GM21723 (cell line): ENCODE measurements around the gene CD109.
"Not testable (repeated sequence)": the region's sequence is repeated elsewhere in the genome, so short reads cannot be mapped to it uniquely, and the experiment has no call there.

Experiments used
- ATAC-seq: cut with Tn5 transposase; IDR thresholded peaks from one replicate; pipeline ENCODE4 v1.9.1; 2021; ENCODE audit warnings: mild to moderate bottlenecking, moderate library complexity; ENCODE audit not compliant: unreplicated experiment

Gene CD109

GRCh38 chr6:73695619-73696421 is at the start of gene CD109:
CD109 (plus strand) TSS chr6:73696203; CDS start chr6:73696216, 13 bp downstream.
- ATAC-seq: peak; percentile 49

GRCh38 chr6:73648166-73648565 is 47.8 kb upstream of the CD109 start:
- no peak for ATAC-seq

GRCh38 chr6:73649783-73650182 is 46.2 kb upstream of the CD109 start:
- no peak for ATAC-seq

- ATAC-seq: peak; percentile 53
Measured at GRCh38 chr6:73652637-73653570, 43.1 kb upstream of the CD109 start.

- peak; percentile 90 for ATAC-seq
Measured at GRCh38 chr6:73653571-73654424, 42.2 kb upstream of the CD109 start, which contains the start of gene SLC17A5. SLC17A5 (minus strand) TSS chr6:73653992; CDS start chr6:73653886, 106 bp downstream.

GRCh38 chr6:73655341-73655917 is 40.6 kb upstream of the CD109 start:
- ATAC-seq: no peak

GRCh38 chr6:73656531-73657145 is 39.4 kb upstream of the CD109 start:
- ATAC-seq: no peak

- no peak for ATAC-seq
Measured at GRCh38 chr6:73657201-73657600, 38.8 kb upstream of the CD109 start.

GRCh38 chr6:73664701-73665100 is 31.3 kb upstream of the CD109 start:
- no peak for ATAC-seq

GRCh38 chr6:73665686-73666319 is 30.2 kb upstream of the CD109 start:
- ATAC-seq: peak; percentile 72

GRCh38 chr6:73666393-73666792 is 29.6 kb upstream of the CD109 start:
- no peak for ATAC-seq

GRCh38 chr6:73667798-73668197 is 28.2 kb upstream of the CD109 start:
- ATAC-seq: no peak

GRCh38 chr6:73669005-73669404 is 27.0 kb upstream of the CD109 start:
- ATAC-seq: no peak

- no peak for ATAC-seq
Measured at GRCh38 chr6:73671911-73672685, 23.9 kb upstream of the CD109 start.

GRCh38 chr6:73675466-73676098 is 20.4 kb upstream of the CD109 start:
- ATAC-seq: peak; percentile 93

GRCh38 chr6:73679009-73679408 is 17.0 kb upstream of the CD109 start:
- ATAC-seq: no peak

- not testable (repeated sequence) for ATAC-seq
Measured at GRCh38 chr6:73679846-73680245, 16.2 kb upstream of the CD109 start.

GRCh38 chr6:73680289-73680918 is 15.6 kb upstream of the CD109 start:
- no peak for ATAC-seq
